Dermis lymphatic vessel endothelial cell (primary cell): ENCODE results near the gene NEDD4L. TPM values are rescaled to one million over a fixed set of nuclear protein-coding genes. Genes with fewer than 3 reads are reported as not detected.

Source experiments
- total RNA-seq: library from RNA; depleted of rRNA; stranded (reverse); fragments of >200 nt; gene quantifications from 2 replicates; pipeline ENCODE4 v1.2.1, GENCODE V29; 2014

The NEDD4L gene
- total RNA-seq: 9.7 and 10.4 TPM in 2 replicates

GRCh38 chr18:58043491-58044369 is at the start of gene NEDD4L:
NEDD4L (plus strand) TSS chr18:58044226; CDS start chr18:58044661, 435 bp downstream.

Other genes with a start within 250 kb of the NEDD4L start
- 20.4 and 31.9 TPM in 2 replicates for gene ATP8B1, start 240.9 kb upstream of the NEDD4L start, total RNA-seq